ENCODE measurements around the gene MTR. TPM values are rescaled to one million over a fixed set of nuclear protein-coding genes. Genes with fewer than 3 reads are reported as not detected.

MTR gene
- total and polyA plus RNA-seq, 7 donors: 6.8 to 66.2 (median 51.3) TPM

DNA sequence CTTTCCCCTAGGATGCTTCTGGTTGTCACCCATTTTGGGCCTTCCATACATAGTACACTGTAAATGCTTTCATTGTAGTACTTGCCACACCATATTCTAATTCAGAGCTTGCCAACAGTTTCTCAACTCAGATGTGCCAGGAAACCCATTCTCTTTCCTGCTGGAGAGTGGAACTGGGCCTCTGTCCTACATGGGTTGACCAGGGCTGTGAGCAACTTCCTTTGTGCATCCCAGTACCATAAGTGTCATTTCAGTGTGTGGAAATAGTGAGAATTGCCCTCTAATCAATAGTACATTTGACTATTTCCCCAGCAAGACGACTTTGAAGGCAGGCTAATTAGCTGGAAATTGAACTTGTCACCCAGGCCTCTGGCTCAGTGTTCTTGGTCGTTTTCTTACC, 74.8 kb downstream of the MTR start:
- no peaks in the 10 kb centered on the region for H3K27me3 ChIP-seq (ENCODE audit: insufficient read depth in 3 of 3, low read length in 2 of 3)
- no peak for ATAC-seq
- H3K4me3 ChIP-seq: no peak overlapping the region
- H3K27ac ChIP-seq: no peak overlapping the region
- TF ChIP-seq, protein P1, sequence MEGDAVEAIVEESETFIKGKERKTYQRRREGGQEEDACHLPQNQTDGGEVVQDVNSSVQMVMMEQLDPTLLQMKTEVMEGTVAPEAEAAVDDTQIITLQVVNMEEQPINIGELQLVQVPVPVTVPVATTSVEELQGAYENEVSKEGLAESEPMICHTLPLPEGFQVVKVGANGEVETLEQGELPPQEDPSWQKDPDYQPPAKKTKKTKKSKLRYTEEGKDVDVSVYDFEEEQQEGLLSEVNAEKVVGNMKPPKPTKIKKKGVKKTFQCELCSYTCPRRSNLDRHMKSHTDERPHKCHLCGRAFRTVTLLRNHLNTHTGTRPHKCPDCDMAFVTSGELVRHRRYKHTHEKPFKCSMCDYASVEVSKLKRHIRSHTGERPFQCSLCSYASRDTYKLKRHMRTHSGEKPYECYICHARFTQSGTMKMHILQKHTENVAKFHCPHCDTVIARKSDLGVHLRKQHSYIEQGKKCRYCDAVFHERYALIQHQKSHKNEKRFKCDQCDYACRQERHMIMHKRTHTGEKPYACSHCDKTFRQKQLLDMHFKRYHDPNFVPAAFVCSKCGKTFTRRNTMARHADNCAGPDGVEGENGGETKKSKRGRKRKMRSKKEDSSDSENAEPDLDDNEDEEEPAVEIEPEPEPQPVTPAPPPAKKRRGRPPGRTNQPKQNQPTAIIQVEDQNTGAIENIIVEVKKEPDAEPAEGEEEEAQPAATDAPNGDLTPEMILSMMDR (IDR thresholded peaks at IDR 0.05): no peak
- intact Hi-C loops (cut with DNase I): loop anchor here in 1 of 2 donors (10.0 kb wide), 2 partner anchors 115 to 765 kb away; no protein-coding TSS in a partner anchor
- H3K4me1 ChIP-seq: no peaks in the 10 kb centered on the region
- 73 to 76% (median 74%) methylated on average over 2 of the region's 2 CpGs for WGBS, 3 donors
- DNase-seq: no peak
- H3K9me3 ChIP-seq: no peaks in the 10 kb centered on the region
- peaks cover 3 to 92% of the 10 kb centered on the region in 2 donors for H3K36me3 ChIP-seq (ENCODE audit: insufficient read depth in 1 of 2, low read depth in 1 of 2)

- no peaks in the 10 kb centered on the region for H3K4me1 ChIP-seq
- no peaks in the 10 kb centered on the region for H3K9me3 ChIP-seq
- DNase-seq (no peak), ATAC-seq (no peak)
- intact Hi-C loops (cut with DNase I): no loop called here
- TF ChIP-seq, protein P1 (IDR thresholded peaks at IDR 0.05): no peak
- no peaks in the 10 kb centered on the region for H3K27me3 ChIP-seq (ENCODE audit: insufficient read depth in 3 of 3, low read length in 2 of 3)
- H3K27ac ChIP-seq: no peak overlapping the region
- peaks cover 3 to 93% of the 10 kb centered on the region in 2 donors for H3K36me3 ChIP-seq (ENCODE audit: insufficient read depth in 1 of 2, low read depth in 1 of 2)
- H3K4me3 ChIP-seq: no peak overlapping the region
- 90 to 95% (median 91%) methylated on average over 6 of the region's 6 CpGs for WGBS, 3 donors
These were observed 75.6 kb downstream of the MTR start for GRCh38 chr1:236870721-236871120.

DNA sequence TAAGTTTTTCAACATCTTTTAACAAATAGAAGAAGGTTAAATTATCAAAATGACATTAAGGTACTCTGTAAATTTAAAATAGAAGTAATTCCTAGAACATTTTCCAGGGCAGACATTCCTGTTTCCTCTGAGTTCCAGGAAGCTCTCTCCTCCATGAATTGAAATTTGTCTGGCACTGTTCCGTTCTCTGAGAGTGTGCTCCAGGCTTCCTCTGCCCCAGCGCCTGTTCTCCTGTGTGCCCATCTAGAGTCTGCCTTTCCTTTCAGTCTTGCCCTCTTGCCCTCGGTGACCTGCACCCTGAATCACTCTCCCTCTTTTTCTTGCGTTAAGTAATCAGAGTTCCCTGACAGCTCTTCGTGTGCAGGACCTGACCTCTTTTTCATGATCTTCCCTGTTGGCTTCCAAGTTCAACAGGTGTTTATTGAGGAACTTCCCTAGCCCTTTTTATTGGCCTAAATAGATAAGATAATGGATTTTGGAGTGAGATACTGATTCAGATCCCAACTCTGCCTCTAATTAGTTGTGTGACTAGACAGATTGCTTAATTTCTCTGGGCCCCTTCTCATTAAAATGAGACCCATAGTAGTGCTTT, 77.1 kb downstream of the MTR start:
- no peaks in the 10 kb centered on the region for H3K4me1 ChIP-seq
- H3K36me3 ChIP-seq (ENCODE audit: insufficient read depth in 1 of 2, low read depth in 1 of 2): peaks cover 3 to 94% of the 10 kb centered on the region in 2 donors
- ATAC-seq (peak in 2 of 4 donors; percentile 9 to 33), DNase-seq (no peak)
- H3K27me3 ChIP-seq (ENCODE audit: insufficient read depth in 3 of 3, low read length in 2 of 3): no peaks in the 10 kb centered on the region
- intact Hi-C loops (cut with DNase I): no loop called here
- no peaks in the 10 kb centered on the region for H3K9me3 ChIP-seq
- WGBS, 3 donors: 65 to 76% (median 75%) methylated on average over 5 of the region's 5 CpGs
- H3K27ac ChIP-seq: no peak overlapping the region
- no peak overlapping the region for H3K4me3 ChIP-seq
- TF ChIP-seq, protein P1 (IDR thresholded peaks at IDR 0.05): no peak

- H3K27ac ChIP-seq: no peak overlapping the region
- no peaks in the 10 kb centered on the region for H3K4me1 ChIP-seq
- peaks cover 3 to 78% of the 10 kb centered on the region in 2 donors for H3K36me3 ChIP-seq (ENCODE audit: insufficient read depth in 1 of 2, low read depth in 1 of 2)
- TF ChIP-seq, protein P1 (IDR thresholded peaks at IDR 0.05): no peak
- WGBS, 3 donors: 81 to 92% (median 89%) methylated on average over 5 of the region's 5 CpGs
- no peaks in the 10 kb centered on the region for H3K9me3 ChIP-seq
- DNase-seq: no peak
- intact Hi-C loops (cut with DNase I): no loop called here
- no peak for ATAC-seq
- H3K4me3 ChIP-seq: no peak overlapping the region
- H3K27me3 ChIP-seq (ENCODE audit: insufficient read depth in 3 of 3, low read length in 2 of 3): no peaks in the 10 kb centered on the region
These were observed 80.9 kb downstream of the MTR start for GRCh38 chr1:236875975-236876374.

GRCh38 chr1:236877661-236878060, 82.6 kb downstream of the MTR start:
- ATAC-seq (no peak), DNase-seq (no peak)
- H3K4me3 ChIP-seq: no peak overlapping the region
- intact Hi-C loops (cut with DNase I): no loop called here
- no peaks in the 10 kb centered on the region for H3K9me3 ChIP-seq
- no peaks in the 10 kb centered on the region for H3K4me1 ChIP-seq
- peaks cover 3 to 83% of the 10 kb centered on the region in 2 donors for H3K36me3 ChIP-seq (ENCODE audit: insufficient read depth in 1 of 2, low read depth in 1 of 2)
- 91 to 95% (median 92%) methylated on average over 2 of the region's 2 CpGs for WGBS, 3 donors
- TF ChIP-seq, protein P1 (IDR thresholded peaks at IDR 0.05): no peak
- no peak overlapping the region for H3K27ac ChIP-seq
- H3K27me3 ChIP-seq (ENCODE audit: insufficient read depth in 3 of 3, low read length in 2 of 3): no peaks in the 10 kb centered on the region
